LNCAP (cell line): Measurements from ENCODE around the gene CNTNAP2.

ENCODE experiments used
- TF ChIP-seq, protein P1 (sequence below): fragments of 450-650 bp; IDR thresholded peaks from 2 replicates; pipeline ENCODE4 v1.5.1; 2017; ENCODE audit warnings: mild to moderate bottlenecking

Gene CNTNAP2

DNA sequence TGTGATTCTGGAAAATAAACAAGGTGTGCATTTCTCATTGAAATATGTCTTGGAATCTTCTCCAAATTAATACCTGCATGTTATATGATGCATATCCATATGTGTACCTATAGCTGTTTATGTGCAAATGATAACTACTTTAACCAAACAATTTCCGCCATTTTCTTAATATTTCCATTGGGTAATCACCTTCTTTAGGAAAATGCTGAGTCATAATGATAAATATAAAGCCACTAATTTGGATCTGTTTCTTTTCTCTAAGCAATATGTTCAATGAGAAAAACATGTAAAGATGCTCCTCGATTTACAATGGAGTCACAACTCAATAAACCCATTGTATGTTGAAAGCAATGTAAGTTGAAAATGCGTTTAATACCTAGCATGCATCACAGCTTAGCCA, 574.4 kb downstream of the CNTNAP2 start:
- TF ChIP-seq, protein P1, sequence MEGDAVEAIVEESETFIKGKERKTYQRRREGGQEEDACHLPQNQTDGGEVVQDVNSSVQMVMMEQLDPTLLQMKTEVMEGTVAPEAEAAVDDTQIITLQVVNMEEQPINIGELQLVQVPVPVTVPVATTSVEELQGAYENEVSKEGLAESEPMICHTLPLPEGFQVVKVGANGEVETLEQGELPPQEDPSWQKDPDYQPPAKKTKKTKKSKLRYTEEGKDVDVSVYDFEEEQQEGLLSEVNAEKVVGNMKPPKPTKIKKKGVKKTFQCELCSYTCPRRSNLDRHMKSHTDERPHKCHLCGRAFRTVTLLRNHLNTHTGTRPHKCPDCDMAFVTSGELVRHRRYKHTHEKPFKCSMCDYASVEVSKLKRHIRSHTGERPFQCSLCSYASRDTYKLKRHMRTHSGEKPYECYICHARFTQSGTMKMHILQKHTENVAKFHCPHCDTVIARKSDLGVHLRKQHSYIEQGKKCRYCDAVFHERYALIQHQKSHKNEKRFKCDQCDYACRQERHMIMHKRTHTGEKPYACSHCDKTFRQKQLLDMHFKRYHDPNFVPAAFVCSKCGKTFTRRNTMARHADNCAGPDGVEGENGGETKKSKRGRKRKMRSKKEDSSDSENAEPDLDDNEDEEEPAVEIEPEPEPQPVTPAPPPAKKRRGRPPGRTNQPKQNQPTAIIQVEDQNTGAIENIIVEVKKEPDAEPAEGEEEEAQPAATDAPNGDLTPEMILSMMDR, result no peak

GRCh38 chr7:146698995-146699610, 582.5 kb downstream of the CNTNAP2 start:
- TF ChIP-seq, protein P1, result no peak

DNA sequence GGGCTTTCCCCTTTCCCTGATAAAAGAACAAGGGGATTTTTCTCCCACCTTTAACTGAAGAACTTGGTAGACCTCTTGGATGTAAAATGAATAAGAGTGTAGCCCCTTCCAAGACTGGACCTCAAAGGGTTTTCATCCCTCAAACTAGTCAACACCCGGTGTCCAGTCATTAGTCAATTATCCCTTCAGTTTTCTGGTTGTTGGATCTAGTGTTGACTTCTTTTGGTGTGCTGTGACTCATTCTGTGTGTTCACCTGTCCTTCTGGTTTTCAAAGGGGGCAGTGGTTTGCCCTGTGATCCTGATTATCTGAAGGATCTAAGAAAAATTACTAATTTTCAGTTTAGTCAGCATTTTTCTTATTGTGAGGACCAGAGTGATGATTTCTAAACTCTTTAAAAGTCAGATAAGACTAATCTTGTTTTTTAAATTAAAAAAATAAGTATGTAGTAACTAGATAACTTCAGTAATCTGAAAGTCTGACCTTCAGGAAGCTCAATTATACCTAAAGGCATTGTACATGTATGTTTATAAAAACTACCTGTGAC, 583.5 kb downstream of the CNTNAP2 start:
- TF ChIP-seq, protein P1, result no peak

GRCh38 chr7:146701166-146701565, 584.6 kb downstream of the CNTNAP2 start:
- TF ChIP-seq, protein P1, result no peak

DNA sequence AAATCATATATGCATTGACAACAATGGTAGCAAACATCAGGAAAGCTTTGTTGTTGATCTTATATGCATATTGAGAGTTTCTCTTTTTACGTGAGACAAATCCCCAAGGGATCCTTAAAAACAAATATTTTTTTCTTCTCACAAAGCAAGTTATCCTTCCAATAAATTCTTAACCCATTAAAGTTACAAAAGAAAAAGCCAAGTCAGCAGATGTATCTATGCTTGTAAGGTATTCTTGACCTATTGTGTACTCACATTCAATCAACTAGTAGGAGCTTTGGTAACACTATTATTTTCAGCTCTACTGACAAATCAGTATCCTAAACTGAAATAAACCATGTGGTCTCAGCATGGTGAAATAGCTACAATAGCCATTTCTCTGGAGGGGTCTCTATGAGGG, 586.3 kb downstream of the CNTNAP2 start:
- TF ChIP-seq, protein P1, result no peak

DNA sequence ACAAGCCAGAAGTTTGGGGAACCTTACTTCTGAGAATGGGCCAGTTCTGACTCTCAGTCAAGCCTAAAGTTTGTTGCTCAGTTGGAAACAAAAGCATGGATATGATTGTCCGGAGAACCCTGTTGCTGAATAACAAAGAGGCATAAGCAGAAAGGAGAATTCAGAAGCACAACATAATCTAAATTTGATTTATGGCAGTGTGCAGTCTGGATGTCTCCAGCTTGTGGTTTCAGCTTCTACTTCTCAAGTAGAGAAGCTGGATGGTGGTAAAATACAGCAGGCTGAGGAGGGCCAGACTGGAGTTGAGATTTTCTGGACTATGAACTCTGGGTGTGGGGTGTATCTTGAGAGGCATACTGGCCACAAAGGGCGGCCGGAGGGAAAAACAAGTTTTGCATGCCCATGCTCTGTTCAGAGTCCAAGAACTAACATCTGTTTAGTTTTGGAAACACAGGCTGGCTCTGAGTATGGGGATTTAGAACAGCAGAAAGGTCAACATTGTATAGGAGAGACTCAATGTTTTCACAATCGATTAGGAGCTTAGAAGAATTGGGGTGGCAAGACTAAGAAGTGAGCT, 592.9 kb downstream of the CNTNAP2 start:
- TF ChIP-seq, protein P1, result no peak

- TF ChIP-seq, protein P1, result no peak
These were observed 596.6 kb downstream of the CNTNAP2 start for GRCh38 chr7:146713205-146713604.
